Measurements from ENCODE around the gene ZMIZ2.
"Not testable (repeated sequence)": the region's sequence is repeated elsewhere in the genome, so short reads cannot be mapped to it uniquely, and the experiment has no call there.

Gene ZMIZ2

DNA sequence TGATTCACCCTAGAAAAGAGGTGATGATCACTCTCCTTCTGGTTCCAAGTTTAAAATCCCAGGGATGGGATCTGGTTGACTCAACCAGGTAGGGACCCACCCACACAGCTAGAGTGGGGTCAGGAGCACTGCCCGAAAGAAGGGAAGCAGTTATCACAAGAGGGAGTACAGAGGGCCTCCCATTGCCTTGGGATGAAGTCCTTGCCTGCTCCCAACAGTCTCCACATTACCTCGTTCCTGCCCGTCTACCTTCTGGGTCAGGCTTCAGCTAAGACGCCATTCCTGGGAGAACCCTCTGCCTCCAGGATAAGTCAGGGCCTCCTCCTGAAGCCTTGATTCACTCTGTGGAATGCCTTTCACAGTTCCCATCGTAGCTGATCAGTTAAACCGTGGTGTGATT, 23.8 kb downstream of the ZMIZ2 start:
- DNase-seq (ENCODE audit: low read depth) = no peak

DNA sequence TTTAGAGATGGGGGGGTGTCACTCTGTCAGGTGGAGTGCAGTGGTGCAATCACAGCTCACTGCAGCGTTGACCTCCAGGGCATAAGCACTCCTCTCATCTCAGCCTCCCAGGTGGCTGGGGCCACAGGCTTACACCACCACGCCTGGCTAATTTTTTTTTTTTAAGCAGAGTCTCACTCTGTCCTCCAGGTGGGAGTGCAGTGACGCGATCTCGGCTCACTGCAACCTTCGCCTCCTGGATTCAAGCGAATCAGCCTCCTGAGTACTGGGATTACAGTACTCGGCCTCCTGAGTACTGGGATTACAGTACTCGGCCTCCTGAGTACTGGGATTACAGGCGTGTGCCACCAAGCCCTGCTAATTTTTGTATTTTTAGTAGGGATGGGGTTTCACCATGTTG, 24.2 kb downstream of the ZMIZ2 start:
- DNase-seq (ENCODE audit: low read depth) = no peak

DNA sequence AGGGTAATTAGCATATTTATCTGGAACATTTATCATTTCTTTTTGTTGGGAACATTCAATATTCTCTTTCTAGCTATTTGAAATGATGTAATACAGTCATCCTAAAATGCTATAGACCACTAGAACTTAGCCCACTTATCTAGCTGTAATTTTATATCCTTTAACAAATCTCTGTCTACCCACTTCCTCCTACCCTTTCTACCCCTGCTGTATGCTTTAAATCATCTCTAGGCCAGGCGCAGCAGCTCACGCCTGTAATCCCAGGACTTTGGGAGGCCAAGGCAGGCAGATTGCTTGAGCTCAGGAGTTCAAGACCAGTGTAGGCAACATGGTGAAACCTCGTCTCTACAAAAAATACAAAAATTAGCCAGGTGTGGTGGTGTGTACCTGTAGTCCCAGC, 25.8 kb downstream of the ZMIZ2 start:
- not testable (repeated sequence) for DNase-seq (ENCODE audit: low read depth)

DNA sequence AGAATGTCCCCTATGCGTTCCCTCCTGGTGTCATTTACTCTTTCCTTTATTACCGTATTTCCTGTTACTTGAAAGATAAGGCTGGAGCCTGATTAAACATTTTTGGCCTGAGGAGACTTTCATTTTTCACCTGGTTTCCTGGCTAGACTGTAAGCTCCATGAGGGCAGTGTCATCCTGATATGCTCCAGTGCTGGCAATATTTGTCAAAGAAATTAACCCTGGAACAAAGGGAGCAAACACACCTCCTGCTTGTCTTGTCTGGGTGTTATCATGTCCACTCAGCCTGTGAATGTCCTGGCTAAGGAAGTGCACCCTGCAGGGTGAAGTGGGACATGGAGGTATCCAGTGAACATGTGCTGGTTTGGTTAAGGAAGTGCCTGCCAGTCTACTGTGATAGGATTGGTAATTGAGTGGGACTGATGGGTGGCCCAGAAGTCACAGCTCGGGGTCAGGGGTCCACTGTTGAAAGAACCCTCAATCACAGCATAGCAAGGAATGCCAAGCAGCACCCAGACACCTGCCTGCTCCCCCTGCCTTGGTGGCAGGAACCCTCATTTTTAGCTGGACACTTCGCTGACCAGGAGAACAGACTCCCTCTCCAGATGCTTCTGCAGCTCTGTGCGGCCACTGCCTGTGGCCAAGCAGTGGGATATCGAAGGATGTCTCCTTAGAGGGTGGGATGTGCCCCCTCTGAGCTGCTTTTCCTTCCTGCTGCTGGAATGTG, 26.9 kb downstream of the ZMIZ2 start:
- DNase-seq (ENCODE audit: low read depth) = no peak

DNA sequence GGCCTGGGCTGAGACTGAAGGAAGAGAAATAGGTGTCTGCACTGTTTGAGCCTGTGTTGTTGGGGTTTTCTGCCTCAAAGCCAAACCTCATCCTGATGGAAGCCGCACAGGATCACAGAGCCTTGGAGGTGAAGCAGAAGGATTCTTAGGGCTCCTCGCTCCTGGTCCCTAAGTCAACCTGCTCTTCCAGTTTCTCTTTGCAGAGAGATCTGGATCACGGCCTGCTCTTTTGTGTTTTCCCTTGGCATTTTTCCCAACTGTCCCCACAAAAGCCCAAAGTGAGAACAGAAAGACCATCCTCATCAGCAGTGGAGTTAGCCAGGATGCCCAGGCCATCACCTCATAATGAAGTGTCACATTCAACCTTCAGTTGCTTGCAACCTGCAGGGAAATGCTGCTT, 27.6 kb downstream of the ZMIZ2 start:
- no peak for DNase-seq (ENCODE audit: low read depth)

DNA sequence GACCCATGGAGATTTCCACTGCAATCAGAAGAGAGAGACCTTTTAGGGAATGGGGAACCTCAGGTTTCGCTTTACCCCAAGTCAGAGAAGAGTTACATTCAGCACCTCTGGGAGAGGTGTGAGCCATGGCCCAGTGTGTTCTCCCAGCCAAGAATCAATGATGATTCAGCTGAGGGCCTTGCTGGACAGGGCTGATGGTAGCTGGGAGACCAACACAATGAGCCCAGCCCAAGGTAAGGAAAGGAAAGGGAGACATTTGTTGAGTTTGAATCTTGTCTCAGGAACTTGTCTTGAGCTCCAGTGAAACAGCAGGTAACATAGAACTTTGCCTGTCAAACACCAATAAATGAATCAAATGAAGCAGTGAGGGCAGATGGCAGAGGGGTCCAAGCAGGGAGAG, 33.8 kb downstream of the ZMIZ2 start:
- no peak for DNase-seq (ENCODE audit: low read depth)

DNA sequence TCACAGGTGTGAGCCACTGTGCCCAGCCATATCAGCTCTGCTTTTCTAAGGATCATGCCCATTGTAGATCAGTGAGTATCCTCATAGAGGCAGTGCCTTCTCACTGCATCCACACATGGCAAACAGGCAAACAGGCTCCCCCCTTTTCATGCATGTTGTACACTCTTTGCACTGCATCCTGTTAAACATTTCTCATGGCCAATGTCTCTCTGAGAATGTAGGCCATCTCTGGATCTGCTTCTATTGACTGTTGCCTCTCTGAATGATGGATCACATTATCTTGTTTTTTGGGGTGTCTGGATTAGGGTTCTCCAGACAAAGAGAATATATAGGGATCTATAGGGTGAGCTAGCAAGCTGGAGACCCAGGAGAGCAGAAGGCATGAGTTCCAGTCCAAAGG, 34.8 kb downstream of the ZMIZ2 start:
- no peak for DNase-seq (ENCODE audit: low read depth)

DNA sequence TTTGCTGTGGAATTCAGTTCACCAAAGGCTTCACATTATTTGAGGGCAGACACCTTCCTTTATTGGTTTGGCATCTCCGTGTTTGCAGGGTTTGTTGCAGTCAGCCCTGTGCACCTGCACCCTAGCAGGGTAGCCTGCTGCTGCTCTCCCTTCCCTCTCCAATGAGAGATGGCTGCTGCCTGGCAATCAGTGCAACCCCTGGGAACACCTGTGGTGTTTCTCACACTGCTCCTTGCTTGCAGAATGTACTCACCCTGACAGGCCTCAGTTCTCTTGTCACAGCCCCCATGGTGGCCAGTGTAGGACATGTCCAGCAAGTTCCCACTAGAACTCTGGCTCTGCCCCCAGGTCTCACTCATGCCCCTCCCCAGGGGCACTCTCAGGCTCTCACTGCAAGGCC, 35.7 kb downstream of the ZMIZ2 start:
- DNase-seq (ENCODE audit: low read depth) = no peak

DNA sequence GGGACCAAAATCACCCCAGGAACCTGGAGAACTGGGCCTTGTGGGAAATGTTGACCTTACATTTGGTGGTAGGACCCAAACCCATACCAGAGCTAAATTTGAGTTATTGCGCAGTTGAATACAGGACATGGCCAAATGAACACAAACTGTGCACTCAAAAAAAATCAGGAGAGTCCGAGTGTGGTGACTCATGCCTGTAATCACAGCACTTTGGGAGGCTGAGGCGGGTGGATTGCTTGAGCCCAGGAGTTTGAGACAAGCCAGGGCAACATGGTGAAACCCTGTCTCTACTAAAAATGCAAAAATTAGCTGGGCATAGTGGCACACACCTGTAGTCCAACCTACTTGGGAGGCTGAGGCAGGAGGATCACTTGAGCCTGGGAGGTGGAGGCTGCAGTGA, 36.6 kb downstream of the ZMIZ2 start:
- DNase-seq (ENCODE audit: low read depth) = not testable (repeated sequence)

DNA sequence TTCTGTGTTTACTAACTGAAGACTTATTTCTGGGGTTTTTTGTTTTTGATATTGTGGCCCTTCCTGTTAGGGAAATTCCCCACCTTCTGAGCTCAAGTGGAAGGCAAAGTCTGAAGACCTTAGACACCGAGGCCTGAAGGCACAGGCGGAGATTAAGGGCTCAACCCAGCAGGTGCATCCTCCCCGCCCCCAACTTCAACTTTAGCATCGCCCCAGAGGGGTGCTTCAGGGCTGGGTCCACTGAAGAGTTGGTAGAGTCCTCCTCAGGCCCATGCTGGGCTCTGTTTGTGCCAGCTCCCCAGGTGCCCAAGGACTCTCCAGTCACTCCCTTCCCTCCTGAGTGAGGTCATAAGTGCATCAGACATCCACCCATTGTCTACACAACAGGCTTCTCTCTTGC, 38.4 kb downstream of the ZMIZ2 start:
- no peak for DNase-seq (ENCODE audit: low read depth)

DNA sequence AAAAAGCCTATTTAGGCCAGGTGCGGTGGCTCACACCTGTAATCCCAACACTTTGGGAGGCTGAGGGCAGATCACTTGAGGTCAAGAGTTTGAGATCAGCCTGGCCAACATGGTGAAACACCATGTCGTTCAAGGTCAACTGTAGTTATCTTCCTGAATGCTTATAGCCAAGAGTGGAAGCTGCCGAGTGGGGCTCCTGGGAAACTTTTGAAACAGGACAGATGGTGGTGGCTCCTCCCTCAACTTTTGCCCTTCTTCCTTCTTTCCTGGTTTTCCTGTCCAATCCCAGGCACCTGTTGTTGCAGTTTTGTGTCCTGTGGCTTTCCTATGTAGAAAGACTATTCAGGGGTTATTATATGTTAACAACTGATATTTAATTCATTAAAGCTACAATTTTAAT, 39.1 kb downstream of the ZMIZ2 start:
- no peak for DNase-seq (ENCODE audit: low read depth)

DNA sequence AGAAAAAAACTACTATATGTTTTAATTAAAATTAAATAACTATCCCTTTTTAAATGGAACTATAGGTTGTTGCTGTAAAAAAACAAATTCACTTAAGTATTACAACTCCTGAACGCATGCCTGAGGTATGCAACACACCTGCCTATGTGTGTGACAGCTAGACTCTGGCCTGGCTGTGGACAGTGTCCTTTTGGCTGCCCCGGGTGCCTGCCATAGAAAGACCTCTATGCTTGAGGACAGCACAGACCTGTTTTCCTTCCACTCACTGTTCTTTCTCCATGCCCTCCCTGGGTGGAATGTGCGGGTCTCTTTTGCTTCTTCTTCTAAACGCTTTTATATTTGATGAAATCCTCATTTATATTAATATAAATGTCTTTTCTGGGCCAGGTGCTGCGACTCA, 41.3 kb downstream of the ZMIZ2 start:
- DNase-seq (ENCODE audit: low read depth) = no peak

DNA sequence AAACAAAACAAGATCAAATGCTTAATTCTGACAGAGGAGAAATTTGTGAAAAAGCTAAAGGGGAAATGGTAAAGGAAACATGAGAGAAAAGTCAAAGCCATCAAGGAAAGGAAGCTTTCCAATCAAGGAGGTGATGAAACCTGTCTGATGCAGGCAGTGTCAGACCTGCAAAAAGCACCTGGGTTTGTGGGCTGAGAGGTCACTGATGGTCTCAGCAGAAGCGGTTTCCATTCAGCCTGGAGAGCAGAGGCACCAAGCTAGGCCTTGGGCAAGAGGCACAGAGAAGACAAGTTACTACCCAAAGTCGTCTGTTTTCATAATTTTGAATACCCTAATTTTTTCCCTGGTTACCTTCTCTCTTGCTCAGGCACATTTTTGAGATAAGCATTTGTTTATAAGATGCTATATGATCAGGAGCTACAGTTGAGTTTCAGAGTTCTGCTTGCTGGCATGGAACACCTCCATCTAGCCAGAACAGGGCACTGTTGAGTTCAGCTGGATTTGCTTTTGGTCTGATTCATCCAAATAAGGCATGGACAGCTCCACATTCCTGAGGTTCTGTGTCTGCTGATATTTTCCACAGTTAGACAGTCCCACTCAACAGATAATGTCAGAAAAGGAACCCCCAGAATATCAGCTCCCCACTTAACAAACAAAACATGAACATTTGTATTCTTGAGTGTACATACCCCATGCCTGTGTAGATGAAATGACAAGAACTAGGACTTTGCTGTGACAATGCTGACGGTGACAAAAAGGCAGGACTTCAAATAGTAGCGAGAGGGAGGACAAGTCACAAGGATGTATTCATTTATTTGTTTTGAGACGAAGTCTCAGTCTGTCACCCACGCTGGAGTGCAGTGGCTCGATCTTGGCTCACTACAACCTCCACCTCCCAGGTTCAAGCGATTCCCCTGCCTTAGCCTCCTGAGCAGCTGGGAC, 42.9 kb downstream of the ZMIZ2 start:
- DNase-seq (ENCODE audit: low read depth) = no peak

DNA sequence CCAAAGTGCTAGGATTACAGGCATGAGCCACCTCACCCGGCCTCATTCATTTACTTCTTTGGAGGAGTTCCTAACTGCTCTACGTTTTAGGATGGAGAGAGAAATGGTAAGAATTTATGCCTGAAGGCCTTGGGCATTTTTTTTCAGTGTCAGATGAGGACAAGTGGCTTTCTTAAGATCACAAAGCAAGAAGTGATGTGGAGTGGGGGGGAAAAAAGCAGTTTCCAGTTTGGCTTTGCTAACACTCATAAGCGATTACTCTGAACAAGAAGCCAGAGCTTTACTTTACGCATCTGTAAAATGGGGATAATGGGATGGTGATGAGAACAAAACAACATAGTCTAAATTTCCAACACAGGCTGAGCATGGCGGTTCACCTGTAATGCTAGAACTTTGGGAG, 45.3 kb downstream of the ZMIZ2 start:
- no peak for DNase-seq (ENCODE audit: low read depth)

DNA sequence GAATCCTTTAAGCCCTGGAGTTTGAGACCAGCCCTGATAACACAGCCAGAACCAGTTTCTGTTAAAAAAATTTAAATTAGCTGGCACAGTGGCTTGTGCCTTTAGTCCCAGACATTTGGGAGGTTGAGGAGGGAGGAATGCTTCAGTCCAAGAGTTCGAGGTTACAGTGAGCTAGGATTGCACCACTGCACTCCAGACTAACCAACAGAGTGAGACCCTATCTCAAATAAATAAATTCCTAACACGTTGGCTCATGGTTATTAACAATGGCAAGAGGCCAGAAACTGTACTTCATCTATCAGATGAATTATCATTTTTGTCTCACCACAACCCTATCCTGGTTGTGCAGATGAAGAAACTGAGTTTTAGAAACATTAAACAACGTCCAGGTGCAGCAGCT, 45.7 kb downstream of the ZMIZ2 start:
- no peak for DNase-seq (ENCODE audit: low read depth)

DNA sequence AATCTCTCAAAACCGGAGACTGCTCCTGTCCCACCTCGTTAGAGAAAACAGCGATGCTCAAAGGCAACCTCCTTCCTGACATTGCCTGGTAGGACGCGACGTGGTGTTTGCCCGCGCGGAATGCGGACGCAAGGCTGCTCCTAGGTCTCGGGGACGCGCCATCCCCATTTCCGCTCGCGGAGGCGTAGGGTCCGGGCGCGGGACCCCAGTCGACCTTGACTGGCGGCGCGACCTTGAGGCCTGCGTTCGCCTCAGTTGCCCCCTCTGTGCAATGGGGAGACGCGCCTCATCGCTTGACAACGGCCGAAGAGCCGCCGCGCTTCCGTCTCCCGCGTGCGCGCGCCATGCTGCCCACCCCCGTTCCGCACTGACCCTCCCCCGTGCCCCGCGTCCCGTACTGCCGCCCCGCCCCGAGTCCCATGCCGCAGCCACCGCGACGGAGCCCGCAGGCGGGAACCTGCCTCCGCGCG, 47.4 kb downstream of the ZMIZ2 start:
- no peak for DNase-seq (ENCODE audit: low read depth)

DNA sequence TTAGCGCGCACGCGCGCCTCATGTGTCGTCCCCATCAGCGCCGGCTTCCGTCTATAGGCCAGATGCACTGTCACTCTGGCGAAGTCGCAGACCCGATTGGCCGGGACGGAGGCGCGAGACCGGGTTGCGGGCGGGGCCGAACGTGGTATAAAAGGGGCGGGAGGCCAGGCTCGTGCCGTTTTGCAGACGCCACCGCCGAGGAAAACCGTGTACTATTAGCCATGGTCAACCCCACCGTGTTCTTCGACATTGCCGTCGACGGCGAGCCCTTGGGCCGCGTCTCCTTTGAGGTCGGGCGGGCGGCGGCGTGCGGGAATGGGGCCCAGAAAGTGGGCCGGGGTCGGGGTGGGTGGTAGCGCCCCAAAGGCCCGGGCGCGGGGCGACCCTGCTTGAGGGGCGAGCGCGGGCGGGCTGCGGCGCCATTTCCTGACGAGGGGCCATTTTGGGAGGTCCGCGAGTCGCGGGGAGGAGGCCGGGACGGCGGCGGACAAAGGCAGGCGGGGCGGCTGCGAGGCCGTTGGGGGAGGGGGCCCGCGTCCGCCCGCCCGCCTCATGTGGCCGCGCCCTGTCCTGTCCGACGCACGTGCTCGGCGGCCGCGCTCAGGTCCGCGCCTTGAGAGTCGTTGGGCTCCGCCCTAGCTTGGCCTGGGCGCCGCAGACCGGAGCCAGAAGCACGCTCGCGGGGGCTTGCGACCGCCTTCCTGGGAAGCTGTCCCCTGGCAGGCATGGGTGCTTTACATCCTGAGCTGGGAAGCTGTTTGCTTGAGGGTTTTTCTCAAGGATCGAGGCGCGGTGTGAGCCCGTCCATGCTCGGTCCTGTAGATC, 48.1 kb downstream of the ZMIZ2 start, which contains the start of gene PPIA:
TSS of gene PPIA (plus strand) at position 178 of the 825 bp plus-strand sequence. CDS start at position 222, 44 bp downstream.
- DNase-seq (ENCODE audit: low read depth) = peak; percentile 97

DNA sequence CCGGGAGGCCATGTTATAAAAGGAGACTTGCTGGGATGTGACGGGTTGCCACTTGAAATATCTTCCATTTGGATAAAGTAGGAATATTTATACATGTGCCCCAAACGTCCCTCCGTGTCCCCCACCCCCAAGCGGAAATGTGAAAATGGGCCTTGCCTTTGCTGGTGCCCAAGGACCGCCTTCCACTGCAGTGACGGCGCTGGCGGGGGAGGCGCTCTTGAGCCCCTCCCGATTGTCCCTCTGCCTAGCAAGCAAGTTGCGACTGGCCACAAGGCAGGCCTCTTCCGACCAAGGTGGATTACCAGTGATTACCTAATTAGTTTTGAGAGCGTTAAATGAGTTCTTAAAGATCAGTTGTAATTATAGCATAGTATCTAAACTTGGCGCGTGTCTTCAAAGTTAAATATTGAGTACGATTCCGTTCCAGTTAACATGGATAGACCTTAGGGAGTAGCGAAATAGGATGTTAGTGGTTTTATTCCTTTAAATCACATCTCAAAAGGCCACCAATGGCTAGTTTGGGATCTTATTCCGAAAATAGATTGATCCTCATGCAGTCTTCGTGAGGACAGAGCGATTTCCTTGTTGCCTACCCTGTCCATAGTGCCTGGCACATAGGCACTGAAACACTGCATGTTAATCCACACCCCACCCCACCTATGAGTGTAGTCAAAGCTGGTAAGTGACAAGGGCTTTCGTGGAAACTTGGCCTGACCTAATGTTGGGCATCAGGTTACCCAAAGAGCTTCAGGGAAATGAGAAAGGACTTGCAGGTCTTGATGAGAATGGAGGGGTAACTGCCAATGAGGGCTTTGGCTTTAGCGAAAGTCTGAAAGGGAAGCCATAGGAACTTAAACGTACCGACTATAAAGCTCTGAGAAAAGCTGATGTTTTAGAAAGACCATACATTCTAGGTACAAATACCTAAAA, 48.9 kb downstream of the ZMIZ2 start:
- peak; percentile 61 for DNase-seq (ENCODE audit: low read depth)

DNA sequence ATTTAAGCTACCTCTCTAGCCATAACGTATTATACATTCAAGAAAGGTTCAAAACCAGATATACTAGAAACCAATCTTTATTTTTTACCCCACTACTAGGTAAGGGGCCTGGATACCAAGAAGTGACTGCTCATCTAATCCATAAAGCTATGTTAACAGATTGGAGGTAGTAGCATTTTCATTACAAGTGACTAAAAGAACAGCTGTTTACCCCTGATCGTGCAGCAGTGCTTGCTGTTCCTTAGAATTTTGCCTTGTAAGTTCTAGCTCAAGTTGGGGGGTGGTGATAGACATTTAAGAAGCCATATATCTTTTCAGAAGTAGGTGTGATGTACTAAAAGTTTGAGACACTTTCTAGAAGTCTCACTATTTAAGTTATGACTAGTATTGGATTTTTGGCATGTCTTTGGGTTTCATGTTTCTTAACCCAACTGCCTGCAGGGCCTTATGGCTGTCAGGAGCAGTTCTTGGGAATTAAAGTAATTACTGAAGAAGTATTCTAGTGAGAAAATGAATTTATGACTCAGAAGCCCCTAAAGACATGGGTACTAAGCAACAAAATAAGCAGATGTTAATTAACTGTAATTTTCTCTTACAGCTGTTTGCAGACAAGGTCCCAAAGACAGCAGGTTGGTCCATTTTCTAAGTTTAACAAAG, 50.1 kb downstream of the ZMIZ2 start:
- no peak for DNase-seq (ENCODE audit: low read depth)

DNA sequence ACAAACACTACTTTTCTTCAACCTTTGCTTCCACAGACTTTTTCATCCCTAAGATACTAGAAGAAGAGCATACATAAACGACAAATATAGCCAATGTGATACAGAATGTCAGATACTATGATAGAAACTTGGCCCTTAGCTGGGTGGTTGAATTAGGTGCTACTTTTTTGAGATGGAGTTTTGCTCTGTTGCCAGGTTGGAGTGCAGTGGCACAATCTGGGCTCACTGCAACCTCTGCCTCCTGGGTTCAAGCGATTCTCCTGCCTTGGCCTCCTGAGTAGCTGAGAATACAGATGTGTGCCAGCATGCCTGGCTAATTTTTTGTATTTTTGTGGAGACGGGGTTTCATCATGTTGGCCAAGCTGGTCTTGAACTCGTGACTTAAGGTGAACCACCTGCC, 51.3 kb downstream of the ZMIZ2 start:
- no peak for DNase-seq (ENCODE audit: low read depth)

DNA sequence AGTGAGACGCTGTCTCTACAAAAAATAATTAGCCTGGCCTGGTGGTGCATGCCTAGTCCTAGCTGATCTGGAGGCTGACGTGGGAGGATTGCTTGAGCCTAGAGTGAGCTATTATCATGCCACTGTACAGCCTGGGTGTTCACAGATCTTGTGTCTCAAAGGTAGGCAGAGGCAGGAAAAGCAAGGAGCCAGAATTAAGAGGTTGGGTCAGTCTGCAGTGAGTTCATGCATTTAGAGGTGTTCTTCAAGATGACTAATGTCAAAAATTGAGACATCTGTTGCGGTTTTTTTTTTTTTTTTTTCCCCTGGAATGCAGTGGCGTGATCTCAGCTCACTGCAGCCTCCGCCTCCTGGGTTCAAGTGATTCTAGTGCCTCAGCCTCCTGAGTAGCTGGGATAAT, 53.2 kb downstream of the ZMIZ2 start:
- DNase-seq (ENCODE audit: low read depth) = no peak
